NCI-H2196 (cell line): ENCODE measurements around the gene CCDC186.

Experiments used
- DNase-seq: peaks from one replicate; lab custom pipeline; 2025; ENCODE audit not compliant: unreplicated experiment; lab: John Stamatoyannopoulos, UW

The CCDC186 gene

DNA sequence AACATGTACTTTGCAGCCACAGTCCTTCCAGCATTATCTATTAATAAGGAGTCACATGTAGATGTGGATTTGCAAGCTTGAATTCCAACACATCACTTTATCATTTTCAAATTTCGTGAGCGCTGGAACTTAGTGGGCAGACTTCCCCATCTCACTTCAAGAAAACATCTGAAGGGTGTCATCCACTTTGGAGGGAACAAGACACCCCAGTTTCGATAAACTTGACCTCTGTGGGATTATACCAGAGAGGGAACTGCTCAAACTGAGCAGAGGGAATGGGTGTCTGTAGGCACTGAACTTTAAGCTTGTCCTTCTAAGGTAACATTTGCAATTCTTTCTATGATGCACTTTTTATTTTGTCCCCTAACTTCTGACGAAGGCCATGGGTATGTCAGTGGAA is 102.8 kb downstream of the CCDC186 start:
- no peak for DNase-seq
